GM19452 (cell line): ENCODE results near the gene RAPGEF6.
"Not testable (repeated sequence)": the region's sequence is repeated elsewhere in the genome, so short reads cannot be mapped to it uniquely, and the experiment has no call there.

ENCODE experiments used
- ATAC-seq: cut with Tn5 transposase; IDR thresholded peaks from one replicate; pipeline ENCODE4 v1.9.1; 2021; ENCODE audit not compliant: unreplicated experiment

Gene RAPGEF6

DNA sequence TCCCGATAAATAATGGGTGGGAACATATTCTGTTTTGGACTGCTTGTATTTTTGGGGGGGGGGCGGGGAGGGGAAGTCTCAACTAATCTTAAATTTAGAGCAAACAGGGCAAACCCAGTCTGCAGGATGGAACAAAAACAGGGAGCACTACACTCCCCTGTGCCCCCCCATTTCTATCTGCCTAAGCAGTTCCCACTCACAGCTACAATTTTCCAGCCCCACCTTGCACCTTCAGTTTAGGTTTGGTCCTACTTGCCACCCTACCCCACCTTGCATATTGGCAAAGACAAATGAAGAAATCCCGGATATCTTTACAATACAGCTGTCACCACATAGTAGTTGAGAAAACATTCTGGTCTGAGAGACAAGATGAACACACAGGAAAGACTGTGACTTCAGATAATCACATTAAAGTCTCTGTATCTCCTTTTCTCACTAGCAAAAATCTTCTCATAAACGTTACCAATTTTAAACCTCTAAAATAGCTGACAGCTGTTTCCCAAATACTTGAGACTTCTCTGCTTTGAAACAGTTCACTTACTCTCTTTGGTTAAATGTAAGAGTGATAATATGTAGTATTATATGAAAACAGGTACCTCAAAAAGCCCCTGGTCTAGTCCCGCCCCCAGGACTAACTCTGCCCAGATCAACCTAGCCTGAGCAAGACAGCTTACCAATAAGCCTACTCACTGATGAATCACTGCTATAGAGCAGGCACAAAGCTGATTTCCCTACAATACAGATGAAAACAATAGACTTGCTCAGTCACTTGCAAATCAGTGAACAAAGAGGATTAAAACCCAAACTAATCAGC lies 5.2 kb upstream of the RAPGEF6 start:
- peak; percentile 46 for ATAC-seq

DNA sequence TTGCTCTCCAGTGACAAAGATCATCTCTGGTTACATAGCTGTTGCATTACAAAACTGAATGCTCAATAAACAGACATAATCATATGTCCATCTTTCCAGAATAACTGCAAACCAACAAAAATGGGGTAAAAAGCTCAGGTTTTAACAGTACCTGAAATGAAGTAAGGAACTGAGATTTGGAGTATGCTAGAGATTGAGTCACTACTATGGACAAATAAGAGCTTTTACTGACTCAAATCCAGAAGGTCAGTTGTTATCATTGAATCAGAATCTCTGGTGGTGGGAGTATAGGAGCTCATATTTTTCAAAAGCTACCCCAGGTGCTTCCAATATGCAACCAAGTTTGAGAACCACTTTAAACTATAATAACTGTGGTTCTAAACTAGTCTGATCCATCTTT lies 4.1 kb upstream of the RAPGEF6 start:
- ATAC-seq: no peak

- no peak for ATAC-seq
Measured at GRCh38 chr5:131637694-131638093, 2.7 kb upstream of the RAPGEF6 start.

GRCh38 chr5:131635684-131636572 lies 899 bp upstream of the RAPGEF6 start:
- ATAC-seq: no peak

DNA sequence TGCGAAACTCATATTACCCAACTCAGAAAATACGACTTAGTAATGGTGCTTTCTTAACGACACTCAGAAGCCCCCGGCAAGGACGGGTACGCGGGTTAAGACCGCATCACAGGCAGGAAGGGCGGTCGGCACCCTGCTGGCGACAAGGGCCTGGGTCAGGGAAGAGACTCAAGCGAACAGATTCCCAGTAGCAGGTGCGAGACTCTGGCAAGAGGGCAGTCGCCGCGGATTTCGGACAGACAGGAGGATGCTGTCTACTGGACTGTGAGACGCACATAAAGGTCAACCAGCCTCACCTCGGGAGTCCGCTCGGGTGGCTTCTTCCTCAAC lies 398 bp downstream of the RAPGEF6 start:
- ATAC-seq: peak; percentile 19

DNA sequence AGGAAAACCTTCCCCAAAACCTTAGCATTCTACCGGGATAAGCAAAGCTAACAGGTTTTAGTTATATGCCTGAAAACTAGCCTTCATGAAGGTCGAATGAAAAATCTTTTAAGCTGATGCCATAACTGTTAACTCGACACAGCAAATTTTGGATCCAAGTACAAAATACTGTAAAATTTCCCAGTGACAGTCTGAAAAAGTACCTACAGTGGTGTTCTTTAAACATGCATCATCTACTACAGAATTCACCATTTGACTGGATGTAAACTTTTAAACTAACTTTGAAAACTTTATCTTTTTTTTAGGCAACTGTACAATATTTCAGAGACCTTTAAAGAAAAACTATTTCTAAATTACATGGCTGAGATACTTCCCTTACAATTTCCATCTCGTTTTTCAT lies 791 bp downstream of the RAPGEF6 start:
- ATAC-seq: no peak

DNA sequence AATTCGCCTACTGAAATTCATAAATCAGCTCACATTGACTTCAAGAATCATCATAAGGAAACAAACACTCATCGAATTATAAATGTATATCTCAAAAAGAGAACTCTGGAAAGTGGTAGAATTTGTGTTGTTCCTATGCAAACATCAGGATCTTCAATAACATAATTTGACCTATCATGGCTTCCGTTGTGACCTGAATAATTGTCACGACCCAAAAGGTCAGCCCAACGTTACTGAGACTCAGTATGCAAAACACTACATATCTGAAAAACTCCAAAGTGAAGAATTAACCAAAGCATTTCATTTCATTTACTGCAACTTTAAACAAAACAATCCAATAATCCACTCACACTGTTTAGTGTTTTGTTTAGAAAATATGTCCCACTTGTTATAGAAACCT lies 1.2 kb downstream of the RAPGEF6 start:
- no peak for ATAC-seq

GRCh38 chr5:131630963-131631350 lies 4.1 kb downstream of the RAPGEF6 start:
- ATAC-seq: no peak

DNA sequence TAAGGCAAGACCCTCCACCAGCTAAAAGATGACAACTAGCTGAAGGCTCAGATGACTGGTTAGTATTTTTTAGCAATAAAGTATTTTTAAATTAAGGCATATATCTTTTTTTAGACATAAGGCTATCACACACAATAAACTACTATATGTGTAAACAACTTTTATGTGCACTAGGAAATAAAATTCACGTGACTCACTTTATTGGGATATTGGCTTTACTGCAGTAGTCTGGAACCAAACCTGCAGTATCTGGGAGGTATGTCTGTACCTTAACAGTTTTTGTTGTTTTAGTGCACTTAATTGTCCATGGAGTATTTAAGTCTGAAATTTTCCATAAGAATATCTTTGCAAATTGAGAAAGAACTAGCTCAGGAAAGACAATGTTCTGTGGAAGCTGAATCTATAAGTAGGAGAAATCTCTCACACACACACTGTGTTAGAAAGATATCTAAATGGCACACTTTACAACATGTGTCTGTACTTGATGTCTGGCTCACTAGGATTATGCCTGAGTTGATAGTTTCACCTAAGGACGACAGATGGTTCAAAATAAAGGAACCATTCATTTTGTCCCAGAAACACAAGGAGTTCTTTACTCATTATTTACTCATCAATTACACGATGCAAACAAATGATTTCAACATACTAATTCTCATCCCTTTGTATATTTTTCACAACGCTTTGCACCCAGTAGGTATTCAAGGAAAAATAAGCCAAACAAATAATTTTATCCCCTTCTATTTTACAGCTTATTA lies 4.6 kb downstream of the RAPGEF6 start:
- ATAC-seq: no peak

DNA sequence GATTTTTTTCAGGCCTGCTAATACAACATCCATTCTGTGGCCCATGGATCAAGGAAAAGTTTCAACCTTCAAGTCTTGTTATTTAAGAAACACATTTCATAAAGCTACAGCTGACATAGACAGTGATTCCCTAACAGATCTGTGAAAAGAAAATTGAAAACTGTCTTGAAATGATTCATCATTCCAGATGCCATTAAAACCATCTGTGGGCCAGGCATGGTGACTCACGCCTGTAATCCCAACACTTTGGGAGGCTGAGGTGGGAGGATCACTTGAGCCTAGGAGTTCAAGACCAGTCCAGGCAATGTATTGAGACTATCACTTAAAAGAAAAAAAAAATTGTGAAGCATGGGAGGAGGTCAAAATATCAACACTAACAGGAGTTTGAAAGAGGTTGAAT lies 6.0 kb downstream of the RAPGEF6 start:
- ATAC-seq: no peak

- no peak for ATAC-seq
Measured at GRCh38 chr5:131627207-131627865, 7.7 kb downstream of the RAPGEF6 start.

- no peak for ATAC-seq
Measured at GRCh38 chr5:131622633-131623032, 12.4 kb downstream of the RAPGEF6 start.

DNA sequence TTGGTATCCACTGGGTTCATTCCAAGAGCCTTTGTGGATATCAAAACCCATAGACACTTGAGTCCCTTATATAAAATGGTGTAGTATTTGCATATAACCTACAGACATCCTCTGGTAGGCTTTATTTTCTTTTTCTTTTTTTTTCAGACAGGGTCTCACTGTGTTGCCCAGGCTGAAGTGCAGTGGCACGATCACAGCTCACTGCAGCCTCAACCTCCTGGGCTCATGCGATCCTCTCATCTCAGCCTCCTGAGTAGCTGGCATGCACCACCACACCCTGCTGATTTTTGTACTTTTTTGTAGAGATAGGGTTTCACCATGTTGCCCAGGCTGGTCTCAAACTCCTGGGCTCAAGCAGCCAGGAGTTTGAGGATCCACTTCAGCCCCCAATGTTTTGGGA lies 13.9 kb downstream of the RAPGEF6 start:
- ATAC-seq: not testable (repeated sequence)

DNA sequence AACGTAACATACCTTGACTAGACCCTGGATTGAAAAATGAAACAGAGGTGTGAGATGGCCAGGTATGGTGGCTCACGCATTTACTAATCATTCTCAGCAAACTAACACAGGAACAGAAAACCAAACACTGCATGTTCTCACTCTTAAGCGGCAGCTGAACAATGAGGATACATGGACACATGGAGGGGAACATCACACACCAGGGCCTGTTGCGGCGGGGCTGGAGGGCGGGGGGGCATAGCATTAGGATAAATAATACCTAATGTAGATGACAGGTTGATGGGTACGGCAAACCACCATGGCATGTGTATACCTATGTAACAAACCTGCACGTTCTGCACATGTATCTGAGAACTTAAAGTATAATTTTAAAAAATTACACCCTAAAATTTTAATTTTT lies 15.9 kb downstream of the RAPGEF6 start:
- no peak for ATAC-seq

- ATAC-seq: no peak
Measured at GRCh38 chr5:131617140-131617822, 17.7 kb downstream of the RAPGEF6 start.

DNA sequence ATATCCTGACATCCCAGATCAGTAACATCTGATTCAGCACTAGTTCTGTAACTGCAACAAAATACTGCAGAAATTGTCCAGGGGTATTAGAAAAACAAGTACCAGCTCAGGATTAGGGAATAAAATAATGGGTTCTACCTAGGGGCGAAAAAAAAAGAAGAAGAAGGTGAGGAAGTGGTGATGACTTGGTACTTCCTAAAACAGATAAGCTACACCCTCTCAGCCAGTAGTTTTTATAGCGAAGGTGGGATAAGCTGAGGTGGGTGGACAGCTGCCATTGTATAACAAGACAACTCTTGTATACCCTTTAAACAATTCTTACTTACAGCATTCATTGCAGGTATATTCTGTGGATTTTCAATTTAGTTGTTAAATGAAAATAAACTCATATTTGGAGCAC lies 19.1 kb downstream of the RAPGEF6 start:
- no peak for ATAC-seq

DNA sequence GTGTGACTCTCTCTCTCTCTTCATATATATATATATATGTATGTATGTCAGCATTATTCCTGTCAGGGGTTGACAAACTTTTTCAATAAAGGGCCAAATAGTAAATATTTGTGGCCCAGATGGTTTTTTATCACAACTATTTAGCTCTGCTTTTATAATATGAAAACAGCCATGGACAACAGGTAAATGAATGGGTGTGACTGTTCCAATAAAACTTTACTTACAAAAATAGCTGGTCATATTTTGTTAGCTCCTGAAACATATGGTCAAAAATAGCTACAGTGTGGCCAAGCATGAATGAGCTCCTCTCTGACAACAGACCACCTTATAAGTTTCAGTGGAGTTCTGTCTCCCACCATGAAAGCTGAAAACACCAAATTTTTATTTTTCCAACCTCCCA lies 21.6 kb downstream of the RAPGEF6 start:
- ATAC-seq: no peak

DNA sequence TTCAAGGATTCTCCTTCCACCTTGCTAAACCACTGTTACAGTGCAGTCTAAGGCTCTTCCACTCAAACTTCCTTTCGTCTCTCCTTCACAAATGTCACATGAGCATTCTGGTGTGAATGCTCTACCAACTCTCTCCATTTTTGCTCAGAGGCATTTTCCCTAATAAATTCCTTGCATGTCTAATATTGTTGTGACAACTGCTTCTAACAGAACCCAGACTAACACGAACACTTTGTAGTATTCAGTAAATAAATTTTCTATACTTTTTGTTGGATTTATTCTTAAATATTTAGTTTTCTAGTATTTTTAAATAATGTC lies 24.0 kb downstream of the RAPGEF6 start:
- no peak for ATAC-seq

- ATAC-seq: no peak
Measured at GRCh38 chr5:131610198-131611063, 24.6 kb downstream of the RAPGEF6 start.

- no peak for ATAC-seq
Measured at GRCh38 chr5:131609774-131610173, 25.3 kb downstream of the RAPGEF6 start.
